GM21423 (cell line): ENCODE results near the gene MROH8.

Source experiments
- ATAC-seq: cut with Tn5 transposase; IDR thresholded peaks from one replicate; pipeline ENCODE4 v1.9.1; 2021; ENCODE audit warnings: mild to moderate bottlenecking, moderate library complexity; ENCODE audit not compliant: unreplicated experiment

The MROH8 gene

GRCh38 chr20:37200376-37200775, 21.0 kb upstream of the MROH8 start:
- no peak for ATAC-seq

GRCh38 chr20:37198932-37199660, 19.7 kb upstream of the MROH8 start:
- ATAC-seq, result no peak

GRCh38 chr20:37194621-37195417, 15.5 kb upstream of the MROH8 start:
- no peak for ATAC-seq

GRCh38 chr20:37193821-37194220, 14.5 kb upstream of the MROH8 start:
- no peak for ATAC-seq

- no peak for ATAC-seq
Measured at GRCh38 chr20:37193226-37193625, 13.9 kb upstream of the MROH8 start.

- no peak for ATAC-seq
Measured at GRCh38 chr20:37192137-37192854, 12.9 kb upstream of the MROH8 start.

- no peak for ATAC-seq
Measured at GRCh38 chr20:37190354-37191112, 11.2 kb upstream of the MROH8 start.

- no peak for ATAC-seq
Measured at GRCh38 chr20:37189416-37190016, 10.2 kb upstream of the MROH8 start.

GRCh38 chr20:37188787-37189186, 9.4 kb upstream of the MROH8 start:
- ATAC-seq, result no peak

GRCh38 chr20:37185686-37186085, 6.3 kb upstream of the MROH8 start:
- no peak for ATAC-seq

GRCh38 chr20:37179683-37180524, 556 bp upstream of the MROH8 start:
- ATAC-seq, result no peak

- ATAC-seq, result no peak
Measured at GRCh38 chr20:37172836-37173235, 6.5 kb downstream of the MROH8 start.

- no peak for ATAC-seq
Measured at GRCh38 chr20:37166867-37167266, 12.5 kb downstream of the MROH8 start.

GRCh38 chr20:37165031-37165430, 14.3 kb downstream of the MROH8 start:
- ATAC-seq, result no peak

GRCh38 chr20:37163832-37164554, 15.4 kb downstream of the MROH8 start:
- ATAC-seq, result no peak

- ATAC-seq, result no peak
Measured at GRCh38 chr20:37162646-37163045, 16.7 kb downstream of the MROH8 start.

- ATAC-seq, result no peak
Measured at GRCh38 chr20:37161830-37162549, 17.4 kb downstream of the MROH8 start.

GRCh38 chr20:37160683-37161082, 18.7 kb downstream of the MROH8 start:
- no peak for ATAC-seq
